GM21381 (cell line): ENCODE measurements around the gene NFIA.

Experiments used
- ATAC-seq: cut with Tn5 transposase; IDR thresholded peaks from one replicate; pipeline ENCODE4 v1.9.1; 2021; ENCODE audit warnings: mild to moderate bottlenecking, moderate library complexity; ENCODE audit not compliant: unreplicated experiment

NFIA gene

GRCh38 chr1:61098906-61099437, 16.6 kb downstream of the NFIA start:
- no peak for ATAC-seq

GRCh38 chr1:61100578-61100977, 18.2 kb downstream of the NFIA start:
- no peak for ATAC-seq

GRCh38 chr1:61101536-61101935, 19.2 kb downstream of the NFIA start:
- no peak for ATAC-seq

- ATAC-seq = no peak
Measured at GRCh38 chr1:61102041-61102440, 19.7 kb downstream of the NFIA start.

GRCh38 chr1:61102621-61103020, 20.3 kb downstream of the NFIA start:
- no peak for ATAC-seq

GRCh38 chr1:61104220-61104671, 21.9 kb downstream of the NFIA start:
- no peak for ATAC-seq

GRCh38 chr1:61107638-61108037, 25.3 kb downstream of the NFIA start:
- no peak for ATAC-seq

- no peak for ATAC-seq
Measured at GRCh38 chr1:61109158-61109557, 26.8 kb downstream of the NFIA start.

- no peak for ATAC-seq
Measured at GRCh38 chr1:61109910-61110309, 27.5 kb downstream of the NFIA start.

- ATAC-seq = no peak
Measured at GRCh38 chr1:61110554-61110953, 28.2 kb downstream of the NFIA start.

- ATAC-seq = no peak
Measured at GRCh38 chr1:61111084-61112004, 29.0 kb downstream of the NFIA start.

- no peak for ATAC-seq
Measured at GRCh38 chr1:61114178-61114870, 32.0 kb downstream of the NFIA start.

- no peak for ATAC-seq
Measured at GRCh38 chr1:61115436-61115835, 33.1 kb downstream of the NFIA start.

- ATAC-seq = no peak
Measured at GRCh38 chr1:61116421-61116820, 34.1 kb downstream of the NFIA start.

GRCh38 chr1:61117283-61117682, 34.9 kb downstream of the NFIA start:
- no peak for ATAC-seq

- no peak for ATAC-seq
Measured at GRCh38 chr1:61119085-61119484, 36.7 kb downstream of the NFIA start.

- ATAC-seq = no peak
Measured at GRCh38 chr1:61120246-61120840, 38.0 kb downstream of the NFIA start.

GRCh38 chr1:61120998-61121397, 38.6 kb downstream of the NFIA start:
- ATAC-seq = no peak

GRCh38 chr1:61121631-61122030, 39.3 kb downstream of the NFIA start:
- ATAC-seq = no peak

- ATAC-seq = no peak
Measured at GRCh38 chr1:61122389-61122788, 40.0 kb downstream of the NFIA start.

GRCh38 chr1:61123326-61123725, 41.0 kb downstream of the NFIA start:
- no peak for ATAC-seq
